SK-N-SH treated with all-trans-retinoic acid at 6 μM for 48 hours (cell line): ENCODE results near the gene DPP7.

Source experiments
- BACH2 ChIP-seq: fragments of 250-450 bp; sonication (Bioruptor Pico); IDR thresholded peaks from 2 replicates; pipeline ENCODE4 v1.9.0; 2021; ENCODE audit warnings: mild to moderate bottlenecking, borderline replicate concordance
- PATZ1 ChIP-seq: fragments of 250-450 bp; sonication (Bioruptor Pico); IDR thresholded peaks from 2 replicates; pipeline ENCODE4 v1.8.0; 2020; ENCODE audit warnings: mild to moderate bottlenecking, moderate library complexity, borderline replicate concordance

- no peak for TF ChIP-seq BACH2 (CRISPR knock-in tag)
- TF ChIP-seq PATZ1 (CRISPR knock-in tag), result no peak
These were observed 35.5 kb upstream of the DPP7 start for GRCh38 chr9:137149942-137150616.
